HG03095 (cell line): ENCODE results near the gene IBA57.
"Not testable (repeated sequence)": the region's sequence is repeated elsewhere in the genome, so short reads cannot be mapped to it uniquely, and the experiment has no call there.

Experiments
- ATAC-seq: cut with Tn5 transposase; IDR thresholded peaks from one replicate; pipeline ENCODE4 v1.9.1; 2021; ENCODE audit warnings: moderate library complexity; ENCODE audit not compliant: unreplicated experiment

The IBA57 gene

GRCh38 chr1:228224198-228225164 lies 58.9 kb downstream of the IBA57 start:
- no peak for ATAC-seq

GRCh38 chr1:228225165-228225710 lies 59.6 kb downstream of the IBA57 start:
- no peak for ATAC-seq

- ATAC-seq = no peak
Measured at GRCh38 chr1:228225740-228226139, 60.1 kb downstream of the IBA57 start.

GRCh38 chr1:228226141-228226874 lies 60.7 kb downstream of the IBA57 start:
- ATAC-seq = no peak

GRCh38 chr1:228226956-228227791 lies 61.6 kb downstream of the IBA57 start:
- ATAC-seq = no peak

GRCh38 chr1:228228147-228228546 lies 62.5 kb downstream of the IBA57 start:
- not testable (repeated sequence) for ATAC-seq

- no peak for ATAC-seq
Measured at GRCh38 chr1:228228601-228229074, 63.0 kb downstream of the IBA57 start.

GRCh38 chr1:228231189-228231588 lies 65.6 kb downstream of the IBA57 start:
- no peak for ATAC-seq
